H1 (cell line): Measurements from ENCODE around the gene RBFOX1. TPM values are rescaled to one million over a fixed set of nuclear protein-coding genes. Genes with fewer than 3 reads are reported as not detected.

ENCODE experiments used
- BCL11A ChIP-seq, 2 experiments: IDR thresholded peaks; one replicate each; pipeline ENCODE4 v1.6.1; 2011; ENCODE audit warnings: low read depth in 2 of 2, low read length in 2 of 2, mild to moderate bottlenecking in 2 of 2
- CHD2 ChIP-seq: IDR thresholded peaks from 2 replicates; pipeline ENCODE4 v1.6.1; 2012; ENCODE audit warnings: low read length, improper control_type of control experiment
- JUND ChIP-seq: IDR thresholded peaks from 2 replicates; pipeline ENCODE4 v1.6.1; 2011; ENCODE audit warnings: mild to moderate bottlenecking, improper control_type of control experiment, low read length
- PHF8 ChIP-seq: fragments of 200-600 bp; sonication (generic); conservative IDR thresholded peaks from 2 replicates; pipeline ENCODE4 v1.7.1; 2012; ENCODE audit warnings: low read depth, mild to moderate bottlenecking, inconsistent platforms, low read length, moderate library complexity
- SP2 ChIP-seq: IDR thresholded peaks from 2 replicates; pipeline ENCODE4 v1.6.1; 2012; ENCODE audit warnings: mild to moderate bottlenecking, low read length, inconsistent platforms
- SP4 ChIP-seq: IDR thresholded peaks from 2 replicates; pipeline ENCODE4 v1.6.1; 2012; ENCODE audit warnings: low read length, inconsistent platforms
- TAF7 ChIP-seq: optimal IDR thresholded peaks from 2 replicates; pipeline ENCODE3; 2011; ENCODE audit warnings: low read depth, mild to moderate bottlenecking, inconsistent platforms, low read length, moderate library complexity, borderline replicate concordance
- TCF12 ChIP-seq: IDR thresholded peaks from 2 replicates; pipeline ENCODE4 v1.6.1; 2011; ENCODE audit warnings: low read depth, mild to moderate bottlenecking, low read length
- YY1 ChIP-seq: IDR thresholded peaks from 2 replicates; pipeline ENCODE4 v1.6.1; 2011; ENCODE audit warnings: low read depth, mild to moderate bottlenecking, low read length
- polyA plus RNA-seq, 7 experiments: library from polyadenylated mRNA; depleted of rRNA in 3 of 7; stranded (reverse) in 5 of 7; unstranded in 2 of 7; fragments of >200 nt in 5 of 7; fragments of 200-250 nt in 2 of 7; gene quantifications; 1 replicate in 5 of 7; 2 replicates in 1 of 7; 4 replicates in 1 of 7; pipeline versions ENCODE4 v1.2.1 to v1.2.3, GENCODE V29; 2011 to 2013; ENCODE audit warnings: missing spikeins in 2 of 7, mixed read lengths in 2 of 7
- total RNA-seq: library from RNA; stranded (reverse); fragmentation: NEBNext Ultra II Directional; extraction: Animal tissue kit (Norgen Biotek cat#: 25700); gene quantifications from 2 replicates; pipeline ENCODE4 v1.2.1, GENCODE V29; 2021

RBFOX1 gene
- total and polyA plus RNA-seq, 2 of the 8 experiments (the other 6 are each of a cell fraction or from before 2014, with no cell fraction given): 1.7 to 2.8 TPM

DNA sequence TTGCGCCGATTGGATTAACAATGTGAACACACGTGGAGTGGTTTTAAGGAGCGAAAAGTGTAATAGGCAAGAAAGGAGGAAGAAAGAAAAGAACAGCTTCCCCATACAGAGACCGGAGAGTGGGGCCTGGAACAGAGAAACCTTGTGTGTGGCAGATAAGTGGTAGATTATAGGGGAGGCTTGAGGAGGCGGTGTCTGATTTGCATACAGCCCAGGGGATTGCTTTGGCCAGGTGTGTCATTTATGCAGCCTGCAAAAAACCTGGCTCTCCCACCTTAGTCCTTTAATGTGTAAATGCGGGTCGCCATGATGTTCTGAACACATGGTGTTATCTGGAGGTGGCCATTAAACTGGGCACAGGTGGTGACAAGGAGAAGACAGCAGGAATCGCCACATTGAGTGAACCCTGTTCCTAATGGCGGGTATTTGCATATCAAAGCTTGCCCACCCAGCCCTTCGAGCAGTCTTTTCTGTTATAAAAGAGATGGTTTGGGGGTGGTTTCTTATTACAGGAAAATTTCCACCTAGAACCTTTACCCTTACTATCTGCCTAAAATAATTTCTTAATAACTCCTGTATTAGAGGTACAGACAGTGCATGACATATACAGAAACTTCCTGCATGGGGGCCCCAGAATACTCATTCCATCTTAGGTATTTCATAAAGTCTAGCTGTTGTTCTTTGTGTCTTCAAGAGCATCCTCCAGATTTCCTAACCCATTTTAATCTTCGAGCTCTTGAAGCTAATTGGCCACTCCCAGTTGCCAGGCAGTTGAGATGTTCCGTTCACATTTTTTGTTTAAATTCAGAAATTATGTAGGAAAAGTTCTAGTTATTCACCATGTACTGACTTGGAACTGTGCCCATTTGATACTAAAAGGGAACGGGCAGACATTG lies 292.5 kb downstream of the RBFOX1 start (continued):
- no peak for TF ChIP-seq BCL11A (IDR thresholded peaks at IDR 0.05; ENCODE audit: low read depth in 2 of 2, low read length in 2 of 2)
- no peak for TF ChIP-seq CHD2
- TF ChIP-seq JUND: no peak
- no peak for TF ChIP-seq SP2
- 0 out of 2 replicates have a peak, but pooled peaks have one; percentile 27 for TF ChIP-seq TCF12
- TF ChIP-seq YY1: peak; percentile 62; the same call in 1 of the 2 replicates
- no peak for TF ChIP-seq TAF7
- no peak for TF ChIP-seq SP4
- TF ChIP-seq PHF8: no peak
